HTERT RPE-1 (cell line): ENCODE data around the gene SLC24A3.

ENCODE experiments used
- in situ Hi-C: fragments of 300-500 bp; cut with MboI; formaldehyde crosslinking; loops from 4 replicates; pipeline ENCODE4 v1.14.3; 2020; ENCODE audit warnings: low sequenced_read_pairs

Gene SLC24A3

GRCh38 chr20:19336631-19337030 is 124.2 kb downstream of the SLC24A3 start:
- in situ Hi-C loops = no loop called here

- in situ Hi-C loops = no loop called here
Observed at GRCh38 chr20:19338380-19338779, 125.9 kb downstream of the SLC24A3 start.

GRCh38 chr20:19338960-19339359 is 126.5 kb downstream of the SLC24A3 start:
- in situ Hi-C loops = no loop called here

GRCh38 chr20:19341348-19342053 is 129.1 kb downstream of the SLC24A3 start:
- in situ Hi-C loops = no loop called here

GRCh38 chr20:19344341-19344740 is 131.9 kb downstream of the SLC24A3 start:
- in situ Hi-C loops = no loop called here

GRCh38 chr20:19347943-19348456 is 135.6 kb downstream of the SLC24A3 start:
- in situ Hi-C loops = no loop called here

- in situ Hi-C loops = no loop called here
Observed at GRCh38 chr20:19348582-19348981, 136.1 kb downstream of the SLC24A3 start.

- in situ Hi-C loops = no loop called here
Observed at GRCh38 chr20:19349879-19350278, 137.4 kb downstream of the SLC24A3 start.

GRCh38 chr20:19351542-19351941 is 139.1 kb downstream of the SLC24A3 start:
- in situ Hi-C loops = no loop called here

- in situ Hi-C loops = no loop called here
Observed at GRCh38 chr20:19354950-19355349, 142.5 kb downstream of the SLC24A3 start.

- in situ Hi-C loops = no loop called here
Observed at GRCh38 chr20:19361790-19362189, 149.3 kb downstream of the SLC24A3 start.

- in situ Hi-C loops = no loop called here
Observed at GRCh38 chr20:19363476-19363875, 151.0 kb downstream of the SLC24A3 start.

- in situ Hi-C loops = no loop called here
Observed at GRCh38 chr20:19367591-19367990, 155.1 kb downstream of the SLC24A3 start.

GRCh38 chr20:19368351-19368750 is 155.9 kb downstream of the SLC24A3 start:
- in situ Hi-C loops = no loop called here

- in situ Hi-C loops = no loop called here
Observed at GRCh38 chr20:19370076-19371075, 157.9 kb downstream of the SLC24A3 start.

GRCh38 chr20:19371112-19371511 is 158.7 kb downstream of the SLC24A3 start:
- in situ Hi-C loops = no loop called here

- in situ Hi-C loops = no loop called here
Observed at GRCh38 chr20:19374216-19374615, 161.8 kb downstream of the SLC24A3 start.

GRCh38 chr20:19375395-19375794 is 163.0 kb downstream of the SLC24A3 start:
- in situ Hi-C loops = no loop called here

GRCh38 chr20:19375801-19376200 is 163.4 kb downstream of the SLC24A3 start:
- in situ Hi-C loops = no loop called here

- in situ Hi-C loops = no loop called here
Observed at GRCh38 chr20:19376451-19377229, 164.2 kb downstream of the SLC24A3 start.

GRCh38 chr20:19378058-19378457 is 165.6 kb downstream of the SLC24A3 start:
- in situ Hi-C loops = no loop called here
